GM18499 (cell line): Measurements from ENCODE around the gene THSD4.

Experiments
- ATAC-seq: cut with Tn5 transposase; IDR thresholded peaks from one replicate; pipeline ENCODE4 v1.9.1; 2021; ENCODE audit warnings: moderate number of reproducible peaks; ENCODE audit not compliant: insufficient read depth, unreplicated experiment

THSD4 gene

GRCh38 chr15:71685420-71685993, 570.2 kb downstream of the THSD4 start:
- ATAC-seq: no peak

- ATAC-seq: no peak
These were observed 571.2 kb downstream of the THSD4 start for GRCh38 chr15:71686221-71687050.

GRCh38 chr15:71687902-71688508, 572.7 kb downstream of the THSD4 start:
- no peak for ATAC-seq

GRCh38 chr15:71688509-71689094, 573.3 kb downstream of the THSD4 start:
- no peak for ATAC-seq

- no peak for ATAC-seq
These were observed 575.8 kb downstream of the THSD4 start for GRCh38 chr15:71691081-71691457.

GRCh38 chr15:71691458-71692417, 576.5 kb downstream of the THSD4 start:
- ATAC-seq: no peak

GRCh38 chr15:71697236-71697635, 582.0 kb downstream of the THSD4 start:
- ATAC-seq: no peak

GRCh38 chr15:71698030-71698429, 582.8 kb downstream of the THSD4 start:
- ATAC-seq: no peak

GRCh38 chr15:71698742-71699141, 583.5 kb downstream of the THSD4 start:
- ATAC-seq: no peak

GRCh38 chr15:71699977-71700376, 584.7 kb downstream of the THSD4 start:
- ATAC-seq: no peak

GRCh38 chr15:71701808-71702207, 586.5 kb downstream of the THSD4 start:
- ATAC-seq: no peak

GRCh38 chr15:71702496-71702895, 587.2 kb downstream of the THSD4 start:
- no peak for ATAC-seq

GRCh38 chr15:71705151-71705550, 589.9 kb downstream of the THSD4 start:
- no peak for ATAC-seq

GRCh38 chr15:71706461-71707229, 591.4 kb downstream of the THSD4 start:
- no peak for ATAC-seq

GRCh38 chr15:71707230-71708050, 592.2 kb downstream of the THSD4 start:
- no peak for ATAC-seq

GRCh38 chr15:71708051-71708429, 592.8 kb downstream of the THSD4 start:
- no peak for ATAC-seq

GRCh38 chr15:71708741-71709140, 593.5 kb downstream of the THSD4 start:
- no peak for ATAC-seq

GRCh38 chr15:71709808-71710418, 594.6 kb downstream of the THSD4 start:
- ATAC-seq: no peak
